Esophagus squamous epithelium (tissue), 4 donors: Measurements from ENCODE around the gene TNIK.

Experiments
- CTCF ChIP-seq, 6 experiments: fragments of 450-650 bp in 4 of 6; fragments of 200-600 bp in 2 of 6; sonication (generic) in 2 of 6; IDR thresholded peaks; one replicate each; pipeline ENCODE4 v1.5.1; 2016 to 2019; ENCODE audit warnings: antibody characterized with exemption in 6 of 6, mild to moderate bottlenecking in 4 of 6, moderate library complexity in 4 of 6
- POLR2A ChIP-seq, 4 donors: fragments of 450-650 bp; IDR thresholded peaks; one replicate each; pipeline ENCODE4 v1.6.1; 2017; ENCODE audit warnings: antibody characterized with exemption in 4 of 4, mild to moderate bottlenecking in 4 of 4, moderate library complexity in 3 of 4

GRCh38 chr3:171250444-171250843 is 209.8 kb downstream of the TNIK start:
- TF ChIP-seq CTCF (IDR thresholded peaks at IDR 0.05) (no peak), POLR2A (IDR thresholded peaks at IDR 0.05) (no peak)
